NOMO-1 treated with DMSO at 0.1 percent for 48 hours (cell line): ENCODE data around the gene PCDHGA5.
"Not testable (repeated sequence)": the region's sequence is repeated elsewhere in the genome, so short reads cannot be mapped to it uniquely, and the experiment has no call there.

Experiments
- DNase-seq: peaks from one replicate; lab custom pipeline; 2025; ENCODE audit not compliant: unreplicated experiment; lab: John Stamatoyannopoulos, UW

PCDHGA5 gene

DNA sequence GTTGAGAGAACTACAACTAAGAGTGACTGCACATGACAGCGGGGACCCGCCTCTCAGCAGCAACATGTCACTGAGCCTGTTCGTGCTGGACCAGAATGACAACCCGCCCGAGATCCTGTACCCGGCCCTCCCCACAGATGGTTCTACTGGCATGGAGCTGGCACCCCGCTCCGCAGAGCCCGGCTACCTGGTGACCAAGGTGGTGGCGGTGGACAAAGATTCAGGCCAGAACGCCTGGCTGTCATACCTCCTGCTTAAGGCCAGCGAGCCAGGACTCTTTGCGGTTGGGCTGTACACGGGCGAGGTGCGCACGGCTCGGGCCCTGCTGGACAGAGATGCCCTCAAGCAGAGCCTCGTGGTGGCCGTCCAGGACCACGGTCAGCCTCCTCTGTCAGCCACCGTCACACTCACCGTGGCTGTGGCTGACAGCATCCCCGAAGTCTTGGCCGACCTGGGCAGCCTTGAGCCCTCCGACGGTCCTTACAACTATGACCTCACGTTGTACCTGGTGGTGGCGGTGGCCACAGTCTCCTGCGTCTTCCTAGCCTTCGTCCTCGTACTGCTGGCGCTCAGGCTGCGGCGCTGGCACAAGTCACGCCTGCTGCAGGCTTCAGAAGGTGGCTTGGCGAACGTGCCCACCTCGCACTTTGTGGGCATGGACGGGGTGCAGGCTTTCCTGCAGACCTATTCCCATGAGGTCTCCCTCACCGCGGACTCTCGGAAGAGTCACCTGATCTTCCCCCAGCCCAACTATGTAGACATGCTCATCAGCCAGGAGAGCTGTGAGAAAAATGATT lies 20.7 kb downstream of the PCDHGA5 start:
- no peak for DNase-seq

DNA sequence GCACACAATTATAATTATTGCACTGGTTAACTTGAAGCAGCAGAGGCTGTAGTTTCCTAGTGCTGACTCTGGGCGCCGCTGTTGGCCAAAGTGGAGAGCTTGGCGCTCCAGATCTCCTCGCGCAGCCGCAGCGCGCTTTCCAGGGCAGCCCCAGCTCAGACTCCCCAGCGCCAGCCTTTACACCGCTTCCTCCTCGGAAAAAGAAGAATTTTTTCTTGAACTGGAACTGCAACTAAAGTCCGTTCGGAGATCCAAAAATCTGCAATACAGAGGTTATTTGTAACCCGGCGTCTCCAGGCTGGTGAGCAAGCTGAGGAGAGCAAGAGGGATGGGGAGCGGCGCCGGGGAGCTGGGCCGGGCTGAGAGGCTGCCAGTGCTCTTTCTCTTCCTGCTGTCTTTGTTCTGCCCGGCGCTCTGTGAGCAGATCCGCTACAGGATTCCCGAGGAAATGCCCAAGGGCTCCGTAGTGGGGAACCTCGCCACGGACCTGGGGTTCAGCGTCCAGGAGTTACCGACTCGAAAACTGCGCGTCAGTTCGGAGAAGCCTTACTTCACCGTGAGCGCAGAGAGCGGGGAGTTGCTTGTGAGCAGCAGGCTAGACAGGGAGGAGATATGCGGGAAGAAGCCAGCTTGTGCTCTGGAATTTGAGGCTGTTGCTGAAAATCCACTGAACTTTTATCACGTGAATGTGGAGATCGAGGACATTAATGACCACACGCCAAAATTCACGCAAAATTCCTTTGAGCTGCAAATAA lies 23.8 kb downstream of the PCDHGA5 start, which contains the start of gene PCDHGB4:
Gene PCDHGB4, plus strand, starts transcription at position 142 of the 755 bp plus-strand sequence. Its CDS starts 187 bp downstream, at position 329.
- DNase-seq: not testable (repeated sequence)

- DNase-seq: no peak
Observed at GRCh38 chr5:141388661-141389060, 24.7 kb downstream of the PCDHGA5 start.

DNA sequence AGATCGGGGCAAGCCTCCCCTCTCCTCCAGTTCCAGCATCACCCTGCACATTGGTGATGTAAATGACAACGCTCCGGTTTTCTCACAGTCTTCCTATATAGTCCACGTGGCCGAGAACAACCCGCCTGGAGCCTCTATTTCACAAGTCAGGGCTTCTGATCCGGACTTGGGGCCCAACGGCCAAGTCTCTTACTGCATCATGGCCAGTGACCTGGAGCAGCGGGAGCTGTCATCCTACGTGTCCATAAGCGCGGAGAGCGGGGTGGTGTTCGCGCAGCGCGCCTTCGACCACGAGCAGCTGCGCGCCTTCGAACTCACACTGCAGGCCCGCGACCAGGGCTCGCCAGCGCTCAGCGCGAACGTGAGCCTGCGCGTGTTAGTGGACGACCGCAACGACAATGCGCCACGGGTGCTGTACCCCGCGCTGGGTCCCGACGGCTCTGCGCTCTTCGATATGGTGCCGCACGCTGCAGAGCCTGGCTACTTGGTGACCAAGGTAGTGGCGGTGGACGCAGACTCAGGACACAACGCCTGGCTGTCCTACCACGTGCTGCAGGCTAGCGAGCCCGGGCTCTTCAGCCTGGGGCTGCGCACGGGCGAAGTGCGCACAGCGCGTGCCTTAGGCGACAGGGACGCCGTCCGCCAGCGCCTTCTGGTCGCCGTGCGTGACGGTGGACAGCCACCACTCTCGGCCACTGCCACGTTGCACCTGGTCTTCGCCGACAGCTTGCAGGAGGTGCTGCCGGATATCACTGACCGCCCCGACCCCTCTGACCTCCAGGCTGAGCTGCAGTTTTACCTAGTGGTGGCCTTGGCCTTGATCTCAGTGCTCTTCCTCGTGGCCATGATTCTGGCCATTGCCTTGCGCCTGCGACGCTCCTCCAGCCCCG lies 25.4 kb downstream of the PCDHGA5 start:
- no peak for DNase-seq

GRCh38 chr5:141392429-141393198 lies 28.7 kb downstream of the PCDHGA5 start, which contains the start of gene PCDHGA8:
Gene PCDHGA8 (plus strand): TSS chr5:141392633. CDS start chr5:141392814, 181 bp downstream.
- no peak for DNase-seq

DNA sequence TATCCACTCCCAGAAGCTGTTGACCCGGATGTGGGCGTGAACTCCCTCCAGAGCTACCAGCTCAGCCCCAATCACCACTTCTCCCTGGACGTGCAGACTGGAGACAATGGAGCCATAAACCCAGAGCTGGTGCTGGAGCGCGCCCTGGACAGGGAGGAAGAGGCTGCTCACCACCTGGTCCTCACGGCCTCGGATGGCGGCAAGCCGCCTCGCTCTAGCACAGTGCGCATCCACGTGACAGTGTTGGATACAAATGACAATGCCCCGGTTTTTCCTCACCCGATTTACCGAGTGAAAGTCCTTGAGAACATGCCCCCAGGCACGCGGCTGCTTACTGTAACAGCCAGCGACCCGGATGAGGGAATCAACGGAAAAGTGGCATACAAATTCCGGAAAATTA lies 29.3 kb downstream of the PCDHGA5 start:
- DNase-seq: no peak

DNA sequence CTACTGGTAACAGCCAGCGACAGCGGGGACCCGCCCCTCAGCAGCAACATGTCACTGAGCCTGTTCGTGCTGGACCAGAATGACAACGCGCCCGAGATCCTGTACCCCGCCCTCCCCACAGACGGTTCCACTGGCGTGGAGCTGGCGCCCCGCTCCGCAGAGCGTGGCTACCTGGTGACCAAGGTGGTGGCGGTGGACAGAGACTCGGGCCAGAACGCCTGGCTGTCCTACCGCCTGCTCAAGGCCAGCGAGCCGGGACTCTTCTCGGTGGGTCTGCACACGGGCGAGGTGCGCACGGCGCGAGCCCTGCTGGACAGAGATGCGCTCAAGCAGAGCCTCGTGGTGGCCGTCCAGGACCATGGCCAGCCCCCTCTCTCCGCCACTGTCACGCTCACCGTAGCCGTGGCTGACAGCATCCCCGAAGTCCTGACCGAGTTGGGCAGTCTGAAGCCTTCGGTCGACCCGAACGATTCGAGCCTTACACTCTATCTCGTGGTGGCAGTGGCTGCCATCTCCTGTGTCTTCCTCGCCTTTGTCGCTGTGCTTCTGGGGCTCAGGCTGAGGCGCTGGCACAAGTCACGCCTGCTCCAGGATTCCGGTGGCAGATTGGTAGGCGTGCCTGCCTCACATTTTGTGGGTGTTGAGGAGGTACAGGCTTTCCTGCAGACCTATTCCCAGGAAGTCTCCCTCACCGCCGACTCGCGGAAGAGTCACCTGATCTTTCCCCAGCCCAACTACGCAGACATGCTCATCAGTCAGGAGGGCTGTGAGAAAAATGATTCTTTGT lies 30.6 kb downstream of the PCDHGA5 start:
- DNase-seq: not testable (repeated sequence)

GRCh38 chr5:141397756-141398551 lies 34.0 kb downstream of the PCDHGA5 start, which contains the start of gene PCDHGB5:
Gene PCDHGB5 (plus strand): TSS chr5:141397947. CDS start chr5:141398128, 181 bp downstream.
- not testable (repeated sequence) for DNase-seq

DNA sequence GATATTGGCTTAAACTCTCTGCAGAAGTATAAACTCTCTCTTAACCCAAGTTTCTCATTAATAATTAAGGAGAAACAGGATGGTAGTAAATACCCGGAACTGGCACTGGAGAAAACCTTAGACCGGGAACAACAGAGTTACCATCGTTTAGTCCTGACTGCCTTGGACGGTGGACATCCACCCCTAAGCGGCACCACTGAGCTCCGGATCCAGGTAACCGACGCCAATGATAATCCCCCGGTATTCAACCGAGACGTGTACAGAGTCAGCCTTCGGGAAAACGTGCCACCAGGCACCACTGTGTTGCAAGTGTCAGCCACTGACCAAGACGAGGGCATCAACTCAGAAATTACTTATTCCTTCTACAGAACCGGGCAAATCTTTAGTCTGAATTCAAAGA lies 34.6 kb downstream of the PCDHGA5 start:
- DNase-seq: no peak

GRCh38 chr5:141399555-141400258 lies 35.7 kb downstream of the PCDHGA5 start:
- DNase-seq: no peak

GRCh38 chr5:141402553-141403243 lies 38.7 kb downstream of the PCDHGA5 start, which contains the start of gene PCDHGA9:
Gene PCDHGA9 (plus strand): TSS chr5:141402778. CDS start chr5:141402953, 175 bp downstream.
- DNase-seq: no peak

DNA sequence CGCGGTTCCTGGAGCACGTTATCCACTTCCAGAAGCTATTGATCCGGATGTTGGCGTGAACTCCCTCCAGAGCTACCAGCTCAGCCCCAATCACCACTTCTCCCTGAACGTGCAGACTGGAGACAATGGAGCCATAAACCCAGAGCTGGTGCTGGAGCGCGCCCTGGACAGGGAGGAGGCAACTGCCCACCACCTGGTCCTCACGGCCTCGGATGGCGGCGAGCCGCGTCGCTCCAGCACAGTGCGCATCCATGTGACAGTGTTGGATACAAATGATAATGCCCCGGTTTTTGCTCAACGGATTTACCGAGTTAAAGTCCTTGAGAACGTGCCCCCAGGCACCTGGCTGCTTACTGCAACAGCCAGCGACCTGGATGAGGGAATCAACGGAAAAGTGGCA lies 39.4 kb downstream of the PCDHGA5 start:
- DNase-seq: no peak

DNA sequence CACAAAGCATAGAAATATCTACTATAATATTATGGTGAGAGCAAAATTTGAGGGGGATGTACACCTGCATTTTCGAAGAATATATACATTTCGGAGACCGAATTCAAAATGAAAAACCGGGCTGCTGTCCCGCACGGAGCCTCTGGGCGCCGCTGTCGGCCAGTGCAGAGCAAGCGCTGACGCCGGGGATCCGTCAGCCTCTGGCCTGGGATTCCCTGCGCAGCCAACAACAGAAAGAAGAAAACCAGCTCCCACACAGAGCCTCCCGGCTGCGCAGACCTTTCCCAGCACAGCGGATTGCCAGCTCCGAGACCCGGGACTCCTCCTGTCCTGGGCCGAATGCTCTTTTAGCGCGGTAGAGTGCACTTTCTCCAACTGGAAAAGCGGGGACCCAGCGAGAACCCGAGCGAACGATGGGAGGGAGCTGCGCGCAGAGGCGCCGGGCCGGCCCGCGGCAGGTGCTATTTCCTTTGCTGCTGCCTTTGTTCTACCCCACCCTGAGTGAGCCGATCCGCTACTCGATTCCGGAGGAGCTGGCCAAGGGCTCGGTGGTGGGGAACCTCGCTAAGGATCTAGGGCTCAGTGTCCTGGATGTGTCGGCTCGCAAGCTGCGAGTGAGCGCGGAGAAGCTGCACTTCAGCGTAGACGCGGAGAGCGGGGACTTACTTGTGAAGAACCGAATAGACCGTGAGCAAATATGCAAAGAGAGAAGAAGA lies 44.0 kb downstream of the PCDHGA5 start, which contains the start of gene PCDHGB6:
Gene PCDHGB6, plus strand, starts transcription at position 232 of the 716 bp plus-strand sequence. Its CDS starts 182 bp downstream, at position 414.
- peak; percentile 27 for DNase-seq

GRCh38 chr5:141409598-141410306 lies 45.8 kb downstream of the PCDHGA5 start:
- DNase-seq: no peak

DNA sequence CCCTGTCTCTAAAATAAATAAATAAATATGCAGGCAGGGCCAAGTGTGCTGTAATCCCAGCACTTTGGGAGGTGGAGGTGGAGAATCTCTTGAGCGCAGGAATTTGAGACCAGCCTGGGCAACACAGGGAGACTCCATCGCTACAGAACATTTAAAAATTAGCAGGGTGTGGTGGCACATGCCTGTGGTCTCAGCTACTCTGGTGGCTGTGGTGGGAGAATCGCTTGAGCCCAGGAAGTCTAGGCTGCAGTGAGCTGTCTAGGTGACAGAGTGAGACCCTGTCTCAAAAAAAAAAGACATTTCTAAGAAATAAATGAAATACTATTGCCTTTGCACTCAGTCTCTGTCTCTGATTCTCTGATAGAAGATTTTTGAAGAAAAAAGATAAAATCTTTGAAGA lies 47.6 kb downstream of the PCDHGA5 start:
- no peak for DNase-seq
